ENCODE results near the gene GREB1. TPM values are rescaled to one million over a fixed set of nuclear protein-coding genes. Genes with fewer than 3 reads are reported as not detected.

The GREB1 gene
- total RNA-seq, 1 experiment from 2014 or later: 6.2 TPM

DNA sequence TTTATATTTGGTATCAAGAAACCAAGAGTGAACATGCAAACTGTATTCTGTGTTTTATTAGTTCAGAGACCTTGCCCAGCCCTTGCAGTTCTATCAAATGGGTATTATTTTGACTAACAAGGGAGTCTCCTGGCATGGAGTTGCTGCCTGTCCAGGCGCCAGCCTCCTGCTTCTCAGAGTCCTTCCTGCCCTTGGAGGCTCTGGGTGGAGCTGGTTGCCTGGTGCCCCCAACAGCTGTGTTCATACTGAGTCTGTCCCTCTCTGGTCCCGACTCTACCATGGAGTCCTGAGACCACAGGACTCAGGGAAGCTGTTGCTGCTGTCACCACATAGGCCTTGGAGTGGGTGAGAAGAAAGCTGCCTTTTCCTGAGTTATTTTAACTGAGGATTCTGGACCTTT, 26.3 kb upstream of the GREB1 start:
- H3K79me2 ChIP-seq (ENCODE audit: insufficient read depth, low read length): no peaks in the 10 kb centered on the region
- no peak for ATAC-seq

More for the DNA sequence above, 26.3 kb upstream of the GREB1 start:
- H3K9me2 ChIP-seq (ENCODE audit: insufficient read depth): no peaks in the 10 kb centered on the region
- BruUV-seq (replicated peaks): no TSS peak
- H3K4me1 ChIP-seq (ENCODE audit: control insufficient read depth in 1 of 2, insufficient read depth in 2 of 2, low read length in 2 of 2): peaks cover 7 to 18% of the 10 kb centered on the region in 2 experiments; a peak in 3 of 4 replicates
- H3K9ac ChIP-seq (ENCODE audit: low read length): no peak overlapping the region
- no peaks in the 10 kb centered on the region for H3K36me3 ChIP-seq (ENCODE audit: control insufficient read depth in 1 of 2, insufficient read depth in 2 of 2, low read length in 2 of 2)
- no peaks in the 10 kb centered on the region for H3K9me3 ChIP-seq (ENCODE audit: control insufficient read depth in 1 of 2, insufficient read depth in 1 of 2, low read depth in 1 of 2, low read length in 2 of 2)
- no peak overlapping the region for H3K27ac ChIP-seq (ENCODE audit: low read depth, low read length)
- CTCF ChIA-PET: no interaction called here
- no peak for TF ChIP-seq ZFX (IDR thresholded peaks at IDR 0.05)
- no peak for TF ChIP-seq CTCF (IDR thresholded peaks at IDR 0.05 in 2 of 3, conservative IDR thresholded peaks at IDR 0.05 in 1 of 3; ENCODE audit: borderline replicate concordance in 1 of 3, insufficient read depth in 1 of 3, low read depth in 2 of 3, low read length in 2 of 3)
- no peak for TF ChIP-seq POLR2AphosphoS5 (IDR thresholded peaks at IDR 0.05; ENCODE audit: low read depth, low read length)
- no peak for TF ChIP-seq CEBPB (IDR thresholded peaks at IDR 0.05; ENCODE audit: low read depth)
- no peak for TF ChIP-seq ZNF274 (IDR thresholded peaks at IDR 0.05; ENCODE audit: low read depth, low read length)
- TF ChIP-seq, protein P1, sequence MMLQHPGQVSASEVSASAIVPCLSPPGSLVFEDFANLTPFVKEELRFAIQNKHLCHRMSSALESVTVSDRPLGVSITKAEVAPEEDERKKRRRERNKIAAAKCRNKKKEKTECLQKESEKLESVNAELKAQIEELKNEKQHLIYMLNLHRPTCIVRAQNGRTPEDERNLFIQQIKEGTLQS (IDR thresholded peaks at IDR 0.05): no peak
- TF ChIP-seq EZH2 (IDR thresholded peaks at IDR 0.05): no peak
- no peak for TF ChIP-seq SP1 (IDR thresholded peaks at IDR 0.05; ENCODE audit: low read depth)
- no peak for TF ChIP-seq FOSL1 (IDR thresholded peaks at IDR 0.05; ENCODE audit: low read depth)
- TF ChIP-seq REST (IDR thresholded peaks at IDR 0.05; ENCODE audit: low read depth): no peak
- no peak for TF ChIP-seq EGR1 (IDR thresholded peaks at IDR 0.05; ENCODE audit: low read depth)
- no peak for TF ChIP-seq ZBTB33 (IDR thresholded peaks at IDR 0.05; ENCODE audit: extremely low read depth, insufficient replicate concordance, low read length)
- no peak for TF ChIP-seq POLR2A (IDR thresholded peaks at IDR 0.05; ENCODE audit: borderline replicate concordance, extremely low read depth, insufficient read depth, insufficient read length)
- no peak for TF ChIP-seq TCF7L2 (IDR thresholded peaks at IDR 0.05; ENCODE audit: borderline replicate concordance, extremely low read depth, insufficient read depth, insufficient read length)
- TF ChIP-seq MAX (IDR thresholded peaks at IDR 0.05): no peak
- TF ChIP-seq JUND (IDR thresholded peaks at IDR 0.05): no peak
- no peak for TF ChIP-seq EZH2phosphoT487 (IDR thresholded peaks at IDR 0.05; ENCODE audit: borderline replicate concordance)
- no peak for TF ChIP-seq YY1 (IDR thresholded peaks at IDR 0.05; ENCODE audit: extremely low read depth, insufficient replicate concordance, low read depth, low read length)
- no peak for TF ChIP-seq RAD21 (IDR thresholded peaks at IDR 0.05; ENCODE audit: low read depth)
- no peak for TF ChIP-seq ELF1 (IDR thresholded peaks at IDR 0.05; ENCODE audit: borderline replicate concordance, low read depth)
- H4K20me1 ChIP-seq (ENCODE audit: insufficient read depth): no peaks in the 10 kb centered on the region
- H3K27me3 ChIP-seq (ENCODE audit: insufficient read depth, low read length): no peaks in the 10 kb centered on the region
- H3K4me3 ChIP-seq (replicated peaks in 1 of 2; ENCODE audit: low read depth in 1 of 2, low read length in 2 of 2): no peak overlapping the region
- RAD21 ChIA-PET (ENCODE audit: low non-redundant PET in 1 of 2, low total read pairs in 2 of 2, uncharacterized antibody in 2 of 2, unreplicated experiment in 2 of 2): no interaction called here
- no peak for DNase-seq (ENCODE audit: low read depth, low spot score)
- H2AFZ ChIP-seq (ENCODE audit: low read depth, low read length, poor library complexity, severe bottlenecking): no peak overlapping the region
- no peak overlapping the region for H3K4me2 ChIP-seq (ENCODE audit: low read length)
- intact Hi-C loops (cut with micrococcal nuclease): no loop called here
- POLR2A ChIA-PET: no interaction called here
